Measurements from ENCODE around the gene PIP5K1C.
A peak's percentile ranks its signal among the peaks of the same experiment; 100 is the strongest.
"Not testable (repeated sequence)": the region's sequence is repeated elsewhere in the genome, so short reads cannot be mapped to it uniquely, and the experiment has no call there.

Gene PIP5K1C

DNA sequence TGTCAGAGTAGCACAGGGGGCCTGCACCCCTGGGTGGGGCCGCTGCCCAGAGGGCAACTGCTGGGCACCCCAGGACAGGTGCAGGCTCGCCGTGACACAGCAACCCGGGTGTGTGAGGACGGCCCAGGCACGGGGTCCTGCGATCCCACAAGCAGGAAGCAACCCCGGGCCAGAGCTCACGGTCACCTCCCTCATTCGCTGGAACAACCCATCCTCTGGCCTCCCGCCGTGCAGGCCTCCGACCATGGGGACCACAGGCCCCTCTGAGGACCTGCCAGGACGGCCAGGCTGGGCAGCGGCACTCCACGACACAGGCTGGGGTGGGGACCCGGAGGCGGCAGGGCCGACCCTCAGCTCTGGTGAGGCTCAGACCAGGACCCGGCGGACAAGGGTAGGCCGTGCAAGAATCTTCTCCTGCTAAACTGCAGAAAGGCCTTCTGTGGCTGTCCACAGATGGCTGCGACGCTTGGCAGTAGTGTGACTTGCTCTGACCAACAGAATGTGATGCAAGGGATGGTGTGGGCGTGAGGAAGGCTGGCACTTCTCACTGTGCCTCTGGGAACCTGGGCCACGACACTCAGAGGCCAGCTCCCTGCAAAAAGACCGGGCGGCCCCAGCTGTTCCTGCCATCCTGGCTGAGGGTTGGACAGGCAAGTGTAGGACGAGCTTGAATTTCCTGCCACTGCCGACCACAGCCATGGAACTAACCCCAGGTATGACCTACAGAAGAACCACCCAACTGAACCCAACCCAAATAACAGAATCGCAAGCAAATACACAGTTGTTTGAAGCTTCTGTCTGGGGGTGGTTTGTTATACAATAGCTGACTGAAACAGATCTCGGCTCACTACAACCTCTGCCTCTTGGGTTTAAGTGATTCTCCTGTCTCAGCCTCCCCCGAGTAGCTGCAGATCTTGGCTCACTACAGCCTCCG is 26.5 kb downstream of the PIP5K1C start:
- DNase-seq (ENCODE audit: low read depth): no peak

DNA sequence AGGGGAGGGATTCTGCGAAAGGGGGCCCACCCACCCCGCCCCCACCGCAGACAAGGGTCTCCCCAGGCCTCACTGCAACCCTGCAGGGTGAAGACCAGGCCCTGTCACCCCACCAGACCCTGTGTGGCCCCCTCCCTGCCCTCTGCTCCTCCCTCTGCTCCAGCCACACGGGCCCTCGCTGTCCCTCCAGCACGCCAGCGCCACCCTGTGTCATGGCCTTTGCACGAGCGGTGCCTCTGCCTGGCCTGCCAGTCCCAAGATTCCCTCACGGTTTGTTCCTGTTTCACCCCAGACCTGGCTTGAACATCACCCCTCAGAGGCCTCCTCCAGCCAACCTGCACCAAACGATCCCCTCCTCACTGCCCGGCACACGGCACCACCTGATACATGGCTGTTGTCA is 27.3 kb downstream of the PIP5K1C start:
- no peak for DNase-seq (ENCODE audit: low read depth)

DNA sequence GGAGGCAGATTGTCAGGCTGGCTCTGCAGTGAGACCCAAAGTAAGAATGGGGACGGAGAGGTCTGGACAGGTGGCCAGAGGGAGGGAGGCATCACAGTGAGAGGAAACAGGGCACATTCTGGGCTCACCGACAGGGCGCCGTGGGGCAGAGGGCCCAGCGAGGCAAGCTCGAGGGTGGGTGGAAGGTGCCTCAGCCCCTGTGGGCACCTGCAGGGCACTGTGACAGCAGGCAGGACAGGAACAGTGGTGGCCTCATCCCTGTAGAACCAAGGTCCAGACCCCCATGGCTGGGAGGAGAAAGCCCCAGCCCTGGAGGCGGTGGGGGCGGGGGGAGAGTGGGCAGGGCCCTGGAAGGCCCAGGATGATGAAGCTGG is 27.7 kb downstream of the PIP5K1C start:
- no peak for DNase-seq (ENCODE audit: low read depth)

DNA sequence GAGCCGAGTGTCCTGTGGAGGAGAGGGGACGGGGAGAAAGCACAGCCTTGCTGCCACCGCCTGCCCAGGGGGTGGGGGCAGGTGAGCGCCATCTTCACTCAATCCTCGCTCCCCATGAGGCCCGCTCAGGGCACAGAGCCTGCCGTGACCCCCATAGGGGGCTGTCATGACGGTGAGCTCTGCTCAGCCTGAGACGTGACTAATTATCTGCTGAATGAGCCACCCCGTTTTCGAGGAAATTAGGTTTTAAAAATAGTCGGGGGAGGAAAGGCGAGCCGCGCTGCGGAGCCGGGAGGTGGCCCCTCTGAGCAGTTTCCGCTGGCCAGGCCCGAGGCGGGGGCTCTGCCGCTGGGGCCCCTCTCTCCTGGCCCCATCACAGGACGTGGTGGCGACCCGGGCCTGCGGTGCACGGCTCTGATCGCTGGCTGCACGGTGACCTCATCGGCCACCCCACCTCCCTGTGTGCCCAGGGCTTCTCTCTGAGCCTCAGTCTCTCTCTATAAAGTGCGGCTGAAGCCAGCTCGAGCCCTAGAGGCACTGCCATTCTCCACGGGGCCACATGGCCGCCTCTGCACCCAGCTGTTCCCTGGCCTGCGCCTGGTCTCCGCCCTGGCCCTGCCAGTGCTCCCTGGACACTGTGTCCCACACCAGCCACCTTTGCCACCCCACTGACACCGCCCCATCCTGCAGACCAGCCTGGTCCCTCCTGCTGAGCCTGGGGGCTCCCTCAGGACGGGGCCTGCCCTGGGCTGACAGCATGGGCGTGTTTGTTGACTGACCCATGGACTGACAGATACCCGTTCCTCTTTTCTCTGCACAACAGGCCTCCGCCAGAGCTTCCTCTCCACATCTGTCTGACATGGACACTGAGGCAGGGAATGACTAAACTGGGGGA is 28.3 kb downstream of the PIP5K1C start:
- DNase-seq (ENCODE audit: low read depth): no peak

DNA sequence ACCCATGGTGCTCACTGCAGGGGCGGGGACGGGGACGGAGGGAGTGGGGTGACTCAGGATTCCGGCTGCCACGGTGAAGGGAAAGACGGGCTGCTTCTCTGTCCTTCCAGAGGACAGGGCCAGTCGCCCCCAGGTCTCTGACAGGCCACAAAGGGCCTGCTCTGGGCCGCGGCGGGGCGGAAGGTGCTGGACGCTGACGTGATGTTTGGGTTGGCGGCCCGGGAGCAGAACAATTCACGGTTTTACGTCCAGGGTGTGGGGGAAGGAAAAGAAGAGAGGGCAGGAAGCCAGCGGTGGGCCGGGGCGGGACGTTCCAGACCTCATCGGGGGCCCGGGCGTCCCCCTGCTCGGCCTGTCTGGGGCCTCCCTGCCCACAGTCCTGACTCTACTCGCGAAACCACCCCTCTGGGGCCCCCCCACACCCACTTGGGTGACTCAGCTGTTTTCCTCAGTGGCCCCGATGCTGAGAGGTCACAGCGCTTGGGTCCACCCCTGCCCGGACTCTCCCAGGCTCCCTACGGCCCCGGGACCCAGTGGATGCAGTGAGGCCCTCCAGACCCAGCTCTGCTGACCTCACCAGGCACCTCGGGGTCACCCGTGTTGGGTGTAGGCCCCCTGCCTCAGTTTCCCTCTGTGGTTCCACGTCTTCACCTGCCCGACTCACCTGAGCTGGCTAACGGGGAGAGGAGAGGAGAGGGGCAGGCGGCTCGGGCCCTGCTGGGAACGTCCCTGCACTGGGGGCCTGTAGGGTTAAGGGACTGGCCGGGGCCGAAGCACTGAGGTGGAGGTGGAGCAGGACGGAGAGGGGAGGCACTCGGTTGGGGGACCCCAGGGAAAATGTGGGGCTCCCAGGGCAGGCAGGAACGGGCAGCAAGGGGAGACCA is 29.2 kb downstream of the PIP5K1C start:
- DNase-seq (ENCODE audit: low read depth): peak; percentile 21

DNA sequence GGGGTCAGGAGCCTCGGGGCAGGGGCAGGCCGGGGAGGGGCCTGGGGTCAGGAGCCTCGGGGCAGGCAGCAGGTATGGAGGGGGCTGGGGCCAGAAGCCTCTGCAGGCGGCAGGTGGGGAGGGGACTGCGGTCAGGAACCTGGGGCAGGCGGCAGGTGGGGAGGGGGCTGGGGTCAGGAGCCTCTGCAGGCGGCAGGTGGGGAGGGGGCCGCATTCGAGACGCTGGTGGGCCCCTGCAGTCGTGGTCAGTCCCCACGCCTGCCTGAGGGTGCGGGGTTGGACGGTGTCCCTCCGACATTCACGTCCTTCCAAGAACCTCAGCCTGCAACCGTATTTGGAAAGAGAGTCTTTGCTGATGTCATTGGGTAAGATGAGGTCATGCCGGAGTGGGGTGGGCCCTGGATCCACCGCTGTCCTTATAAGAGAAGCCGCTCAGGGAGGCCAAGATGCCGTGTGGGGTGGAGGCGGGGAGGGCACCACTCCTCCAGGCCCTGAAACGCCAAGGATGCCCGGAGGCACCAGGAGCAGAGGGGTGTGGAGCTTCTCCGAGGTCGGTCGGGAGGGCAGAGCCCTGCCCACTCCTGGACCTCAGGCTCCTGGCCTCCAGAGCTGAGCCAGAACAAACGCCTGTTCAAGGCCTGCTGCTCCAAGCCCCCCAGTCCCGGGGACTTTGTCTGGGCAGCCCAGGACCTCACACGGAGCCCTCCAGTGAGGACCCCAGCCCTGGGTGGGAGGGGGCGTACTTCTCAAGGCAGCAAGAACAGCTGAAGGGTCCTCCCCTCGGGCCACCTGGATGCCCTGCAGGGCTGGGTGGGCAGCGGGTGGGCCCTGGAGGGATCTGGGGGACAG is 30.1 kb downstream of the PIP5K1C start:
- peak; percentile 66 for DNase-seq (ENCODE audit: low read depth)

DNA sequence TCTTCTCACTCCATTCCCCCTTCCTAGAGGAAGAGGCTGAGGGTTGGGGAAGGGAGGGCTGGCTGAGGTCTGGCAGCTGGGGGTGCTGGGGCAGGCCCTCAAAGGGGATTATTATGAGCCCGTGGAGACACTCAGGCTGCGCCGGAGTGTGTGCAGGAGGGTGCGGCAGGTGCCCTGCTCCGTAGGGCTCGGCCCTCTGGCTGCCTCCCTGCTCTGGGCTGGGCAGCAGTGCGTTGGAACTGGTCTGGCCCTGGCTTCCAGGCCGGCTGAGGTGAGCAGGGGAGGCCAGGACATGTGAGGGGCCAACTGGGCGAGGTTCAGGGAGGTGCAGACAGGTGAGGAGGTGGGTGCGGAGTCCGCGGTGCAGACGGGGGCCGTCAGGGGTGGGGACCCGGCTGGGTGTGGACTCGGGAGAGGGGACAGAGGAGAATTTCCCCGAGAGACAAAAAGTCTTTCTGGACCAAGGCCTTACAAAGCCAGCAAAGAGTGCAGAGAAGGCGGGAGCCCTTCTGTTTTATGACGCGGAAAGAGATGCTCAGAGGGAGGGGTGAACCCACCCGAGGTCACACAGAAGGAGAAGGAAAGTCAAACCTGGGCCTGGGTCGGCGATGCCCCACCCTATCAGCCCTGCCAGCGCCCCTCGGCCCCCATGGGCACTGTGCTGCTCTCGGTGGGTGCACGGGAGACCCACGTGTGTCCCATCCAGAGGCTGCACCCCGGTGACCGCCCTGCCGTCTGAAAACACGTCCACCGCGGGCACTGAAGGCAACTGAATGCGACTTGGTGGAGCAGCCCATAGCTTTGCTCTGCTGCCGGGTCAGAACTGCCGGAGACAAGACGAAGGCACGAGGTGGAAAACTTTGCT is 31.0 kb downstream of the PIP5K1C start:
- no peak for DNase-seq (ENCODE audit: low read depth)

DNA sequence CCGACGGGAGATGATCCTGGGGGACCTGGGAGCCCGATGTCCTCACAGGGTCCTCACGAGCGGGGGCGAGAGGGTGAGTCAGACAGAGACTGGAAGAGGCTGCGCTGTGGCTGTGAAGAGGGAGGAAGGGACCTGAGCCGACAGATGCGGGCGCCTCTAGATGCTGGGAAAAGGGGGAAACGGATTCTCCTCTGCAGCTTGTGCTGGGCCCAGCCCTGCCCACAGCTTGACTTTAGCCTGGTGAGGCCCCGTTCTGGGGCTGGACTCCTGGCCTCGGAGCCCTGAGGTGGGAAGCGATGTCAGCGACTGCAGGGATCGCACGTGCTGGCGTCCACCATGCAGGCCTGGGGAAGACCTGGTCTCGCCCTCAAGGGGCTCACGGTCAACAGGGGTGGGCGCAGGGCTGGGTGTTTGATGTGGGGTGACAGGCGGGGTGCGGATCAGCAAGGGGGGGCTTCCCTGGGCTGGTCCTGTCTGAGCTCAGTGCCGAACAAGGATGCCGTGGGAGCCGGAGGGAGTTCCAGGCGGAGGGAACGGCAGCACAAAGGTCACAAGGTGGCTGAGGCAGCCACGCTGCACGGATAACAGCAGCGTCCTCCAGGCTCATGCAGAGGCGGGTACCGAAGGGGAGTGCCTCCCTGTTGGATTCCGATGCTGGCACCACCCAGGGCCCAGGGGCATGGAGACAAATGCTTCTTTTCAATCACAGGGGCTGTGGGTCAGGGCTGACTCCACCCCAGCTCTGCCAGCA is 31.8 kb downstream of the PIP5K1C start:
- no peak for DNase-seq (ENCODE audit: low read depth)

DNA sequence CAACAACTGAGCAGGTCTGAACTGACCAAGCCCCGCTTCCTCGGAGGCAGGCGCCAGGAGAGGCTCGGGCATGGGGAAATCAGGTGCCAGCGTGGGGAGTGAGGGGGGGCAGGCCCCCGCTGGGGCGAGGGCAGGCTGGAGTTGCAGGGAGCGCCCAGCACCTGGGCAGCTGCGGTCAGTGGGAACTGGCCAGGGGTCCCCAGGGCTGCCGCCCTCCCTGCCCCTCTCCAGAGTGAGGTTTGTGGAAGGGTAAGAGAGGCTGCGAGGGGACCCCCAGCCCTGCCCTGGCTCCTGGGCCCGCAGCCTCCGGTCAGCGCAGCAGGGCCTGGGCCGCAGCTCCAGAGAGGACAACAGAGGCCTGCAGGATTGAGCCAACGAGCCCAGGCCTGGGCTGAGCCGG is 32.5 kb downstream of the PIP5K1C start:
- DNase-seq (ENCODE audit: low read depth): no peak

DNA sequence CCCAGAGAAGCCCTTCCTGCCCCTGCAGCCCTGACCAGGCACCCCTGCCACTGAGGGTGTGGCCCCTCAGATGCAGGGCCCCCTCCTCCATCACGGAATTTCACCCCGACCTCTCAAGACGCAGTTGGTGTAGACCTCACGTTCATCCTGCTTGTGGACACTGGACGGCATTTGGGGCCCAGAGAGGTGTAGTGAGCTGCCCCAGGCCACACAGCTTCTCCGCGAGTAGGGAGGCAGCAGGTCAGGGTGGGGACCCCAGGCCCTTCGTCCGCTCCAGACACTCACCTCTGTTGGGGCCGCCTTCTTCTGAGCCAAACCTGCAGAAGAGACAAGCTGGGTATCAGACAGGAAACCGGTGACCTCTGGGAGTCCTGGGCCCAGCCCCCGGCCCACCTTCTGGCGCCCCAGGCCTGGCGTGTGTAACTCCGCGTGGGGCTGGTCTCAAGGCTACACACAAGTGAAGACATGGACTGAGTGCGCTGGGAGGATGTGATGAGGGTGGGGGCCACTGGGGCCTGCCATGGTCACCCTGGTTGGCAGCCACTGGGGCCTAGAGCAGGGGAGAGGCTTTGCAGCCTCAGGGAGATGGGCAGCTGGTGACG is 33.1 kb downstream of the PIP5K1C start:
- DNase-seq (ENCODE audit: low read depth): no peak

DNA sequence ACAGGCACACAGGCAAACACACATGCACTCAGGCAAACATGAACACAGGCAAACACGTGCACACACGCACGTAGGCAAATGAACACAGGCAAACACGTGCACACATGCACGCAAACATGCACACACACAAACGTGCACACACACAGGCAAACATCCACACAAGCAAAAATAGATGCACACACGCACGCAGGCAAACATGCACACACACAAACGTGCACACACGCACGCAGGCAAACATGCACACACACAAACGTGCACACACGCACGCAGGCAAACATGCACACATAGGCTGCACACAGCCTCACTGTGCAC is 33.8 kb downstream of the PIP5K1C start:
- not testable (repeated sequence) for DNase-seq (ENCODE audit: low read depth)

DNA sequence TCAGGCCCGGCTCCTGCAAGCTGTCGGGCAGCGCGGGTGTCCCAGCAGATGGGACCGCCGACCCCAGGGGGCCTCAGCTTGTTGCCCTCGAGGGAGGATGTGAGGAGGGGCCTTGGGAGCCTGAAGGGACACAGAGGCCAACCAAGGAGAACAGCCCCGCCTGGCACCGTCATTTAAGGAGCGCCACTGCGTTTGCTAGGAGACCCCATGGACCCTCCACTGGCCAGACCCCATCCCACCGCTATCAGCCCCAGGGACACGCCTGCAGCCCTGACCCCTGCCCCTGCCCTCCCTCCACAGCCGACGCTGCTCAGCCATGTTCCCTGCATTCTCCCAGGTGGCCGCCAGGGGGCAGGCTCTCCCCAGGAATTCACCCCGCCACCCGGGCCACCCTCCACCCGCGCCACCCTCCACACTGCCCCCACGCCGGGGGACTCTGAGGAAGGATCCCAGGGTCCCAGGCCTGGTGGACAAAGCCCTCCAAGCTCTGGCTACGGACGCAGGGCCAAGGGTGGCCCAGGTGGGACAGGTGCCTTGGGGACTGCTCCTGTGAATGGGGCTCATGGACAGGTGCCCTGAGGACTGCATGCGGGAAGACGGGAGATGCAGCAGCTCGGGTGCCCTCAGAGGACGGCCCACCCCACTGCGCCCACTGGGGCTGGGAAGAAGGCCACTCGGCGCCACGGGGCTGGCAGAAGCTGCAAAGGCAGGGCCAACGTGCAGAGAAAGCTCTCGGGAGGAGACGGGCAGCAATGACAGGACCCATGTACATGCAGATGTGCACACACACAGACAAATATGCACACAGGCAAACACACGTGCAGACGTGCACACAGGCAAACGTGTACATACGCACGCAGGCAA is 34.4 kb downstream of the PIP5K1C start:
- no peak for DNase-seq (ENCODE audit: low read depth)

DNA sequence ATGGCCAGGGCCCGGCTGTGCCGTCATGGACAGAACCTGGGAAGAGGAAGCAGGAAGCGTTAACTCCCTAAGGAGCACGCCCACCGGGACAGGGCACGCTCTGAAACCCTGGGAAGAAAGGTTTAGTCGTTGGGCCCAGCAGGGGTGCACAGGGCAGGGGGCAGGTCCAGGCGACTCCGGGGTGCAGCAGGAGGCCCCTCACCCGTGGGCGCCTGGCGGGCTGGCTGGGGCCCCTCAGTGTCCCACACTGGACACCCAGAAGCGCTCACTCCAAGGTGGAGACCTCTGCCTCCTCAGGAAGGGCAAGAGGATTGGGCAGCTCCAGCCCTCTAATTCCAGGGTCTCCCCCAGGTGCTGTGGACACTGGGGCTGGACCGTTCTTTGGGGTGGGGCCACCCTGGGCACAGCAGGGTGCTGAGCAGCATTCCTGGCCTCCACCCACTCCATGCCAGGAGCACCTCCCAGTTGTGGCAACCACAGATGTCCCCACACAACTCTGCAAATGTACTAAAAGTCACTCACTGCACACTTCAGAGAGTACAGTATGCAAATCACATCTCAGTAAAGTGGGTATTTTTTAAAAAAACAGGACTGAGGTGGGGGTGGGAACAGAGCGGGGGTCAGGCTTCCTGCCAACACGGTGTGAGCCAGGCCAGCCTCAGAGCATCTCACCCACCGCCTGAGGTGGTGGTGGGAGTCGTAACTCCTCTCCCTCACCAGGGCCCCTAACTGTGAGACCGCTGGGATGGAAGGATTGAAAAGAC is 35.2 kb downstream of the PIP5K1C start:
- no peak for DNase-seq (ENCODE audit: low read depth)

DNA sequence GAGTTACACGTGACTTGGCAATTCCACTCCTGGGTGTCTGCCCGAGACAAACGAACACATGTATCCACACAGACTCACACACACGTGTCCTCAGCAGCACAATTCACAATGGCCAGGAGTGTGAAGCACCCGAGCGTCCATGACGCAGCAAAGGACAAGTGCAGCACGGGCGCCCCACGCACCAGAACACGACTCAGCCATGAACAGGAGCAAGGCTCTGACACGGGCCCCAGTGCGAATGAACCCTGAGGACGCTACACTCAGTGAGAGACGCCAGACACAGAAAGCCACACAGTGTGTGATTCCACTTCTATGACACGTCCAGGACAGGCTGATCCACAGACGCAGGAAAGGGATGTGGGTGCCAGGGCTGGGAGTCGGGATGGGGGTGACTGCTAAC is 36.4 kb downstream of the PIP5K1C start:
- DNase-seq (ENCODE audit: low read depth): no peak

DNA sequence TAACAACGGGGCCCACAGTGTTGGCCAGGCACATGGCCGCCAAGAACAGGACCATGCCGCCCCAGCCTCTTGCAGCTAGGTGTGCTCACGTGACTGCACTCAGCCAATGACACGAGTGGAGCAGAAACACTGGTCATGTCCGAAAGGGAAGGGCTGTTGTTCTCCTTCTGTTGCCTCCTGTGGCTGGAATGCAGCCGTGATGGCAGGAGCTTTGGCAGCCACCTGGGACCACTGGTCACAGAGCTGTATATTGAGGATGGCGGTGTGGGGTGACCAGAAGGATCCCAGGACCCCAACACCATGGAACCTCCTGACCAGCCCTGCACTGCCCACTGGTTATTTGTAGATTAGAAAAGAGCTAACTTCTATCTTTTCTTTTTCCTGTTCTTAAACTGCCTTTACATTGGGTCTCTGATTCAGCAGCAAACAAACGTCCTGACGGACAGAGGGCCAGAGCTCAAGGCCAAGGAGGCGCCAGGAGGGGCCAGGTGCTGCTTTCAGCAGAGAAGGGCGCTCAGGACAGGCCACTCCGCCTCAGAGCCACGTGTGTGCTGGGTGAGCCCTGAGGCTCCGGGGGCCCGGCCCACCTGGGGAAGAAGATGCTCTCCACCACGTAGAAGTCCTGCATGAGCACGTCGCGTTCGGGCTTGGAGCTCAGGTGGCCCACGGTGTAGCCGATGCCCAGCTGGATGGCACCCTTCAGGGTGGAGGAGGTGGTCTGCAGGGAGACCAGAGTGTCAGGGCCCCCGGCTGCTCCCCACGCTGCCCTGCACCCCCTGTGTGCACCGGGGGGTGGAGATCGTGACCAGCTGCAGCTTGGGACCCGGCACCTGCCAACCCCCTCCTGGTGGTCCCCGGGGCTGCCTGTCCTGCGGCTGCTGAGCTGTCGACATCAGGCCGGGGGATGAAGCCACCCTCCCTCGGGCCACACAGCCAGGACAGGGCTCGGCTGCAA is 38.7 kb downstream of the PIP5K1C start:
- no peak for DNase-seq (ENCODE audit: low read depth)
